PC-9 (cell line): Measurements from ENCODE around the gene MSI2.

Source experiments
- CTCF ChIP-seq: fragments of 200-600 bp; sonication (generic); conservative IDR thresholded peaks from 2 replicates; pipeline ENCODE4 v1.6.1; 2017; ENCODE audit warnings: mixed run types, antibody characterized with exemption, mild to moderate bottlenecking, moderate library complexity
- EZH2 ChIP-seq: fragments of 200-600 bp; sonication (generic); IDR thresholded peaks from 2 replicates; pipeline ENCODE4 v1.8.0; 2017; ENCODE audit warnings: antibody characterized with exemption, low read depth

GRCh38 chr17:57663326-57664070, 407.2 kb downstream of the MSI2 start:
- TF ChIP-seq CTCF (no peak), EZH2 (no peak)
